HG02973 (cell line): ENCODE results near the gene JAK3.
A peak's percentile ranks its signal among the peaks of the same experiment; 100 is the strongest.
"Not testable (repeated sequence)": the region's sequence is repeated elsewhere in the genome, so short reads cannot be mapped to it uniquely, and the experiment has no call there.

Experiments
- ATAC-seq: cut with Tn5 transposase; IDR thresholded peaks from one replicate; pipeline ENCODE4 v1.9.1; 2021; ENCODE audit warnings: moderate library complexity; ENCODE audit not compliant: unreplicated experiment

The JAK3 gene

GRCh38 chr19:17778968-17779929 is 68.5 kb downstream of the JAK3 start:
- ATAC-seq = no peak

GRCh38 chr19:17778251-17778967 is 69.4 kb downstream of the JAK3 start:
- ATAC-seq = no peak

- not testable (repeated sequence) for ATAC-seq
Observed at GRCh38 chr19:17777840-17778239, 69.9 kb downstream of the JAK3 start.

DNA sequence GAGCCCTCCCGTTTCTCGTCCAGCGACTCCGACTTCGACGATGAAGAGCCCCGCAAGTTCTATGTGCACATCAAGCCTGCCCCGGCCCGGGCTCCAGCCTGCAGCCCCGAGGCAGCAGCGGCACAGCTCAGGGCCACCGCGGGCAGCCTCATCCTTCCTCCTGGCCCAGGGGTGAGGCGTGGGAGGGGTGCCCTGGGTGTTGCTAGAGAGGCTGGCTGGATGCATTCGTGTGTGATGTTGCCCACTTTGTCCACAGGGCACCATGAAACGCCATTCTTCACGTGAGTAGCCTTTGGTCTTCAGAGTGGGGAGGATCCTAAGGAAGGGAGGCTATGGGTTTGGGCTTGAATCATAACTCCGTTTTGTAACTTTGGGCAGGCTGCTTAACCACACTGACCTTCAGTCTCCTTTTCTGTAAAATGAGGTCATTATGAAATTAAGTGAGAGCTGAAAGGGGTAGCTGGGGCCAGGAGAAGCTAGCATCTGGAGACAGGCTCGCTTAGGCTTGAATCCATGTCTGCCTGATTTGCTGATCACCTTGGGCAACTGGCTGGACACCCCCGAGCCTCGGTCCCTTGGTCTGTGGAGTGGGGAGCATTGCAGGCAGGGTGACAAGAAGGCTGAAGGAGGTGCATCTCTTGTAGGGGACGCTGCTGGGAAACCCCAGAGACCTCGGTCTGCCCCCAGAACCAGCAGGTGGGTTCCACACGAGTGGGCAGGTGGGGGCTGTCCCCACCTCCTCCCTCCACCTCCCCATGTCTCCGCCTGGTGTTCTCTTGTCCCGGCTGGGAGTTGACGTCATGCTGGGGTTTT is 71.6 kb downstream of the JAK3 start:
- peak; percentile 53 for ATAC-seq

DNA sequence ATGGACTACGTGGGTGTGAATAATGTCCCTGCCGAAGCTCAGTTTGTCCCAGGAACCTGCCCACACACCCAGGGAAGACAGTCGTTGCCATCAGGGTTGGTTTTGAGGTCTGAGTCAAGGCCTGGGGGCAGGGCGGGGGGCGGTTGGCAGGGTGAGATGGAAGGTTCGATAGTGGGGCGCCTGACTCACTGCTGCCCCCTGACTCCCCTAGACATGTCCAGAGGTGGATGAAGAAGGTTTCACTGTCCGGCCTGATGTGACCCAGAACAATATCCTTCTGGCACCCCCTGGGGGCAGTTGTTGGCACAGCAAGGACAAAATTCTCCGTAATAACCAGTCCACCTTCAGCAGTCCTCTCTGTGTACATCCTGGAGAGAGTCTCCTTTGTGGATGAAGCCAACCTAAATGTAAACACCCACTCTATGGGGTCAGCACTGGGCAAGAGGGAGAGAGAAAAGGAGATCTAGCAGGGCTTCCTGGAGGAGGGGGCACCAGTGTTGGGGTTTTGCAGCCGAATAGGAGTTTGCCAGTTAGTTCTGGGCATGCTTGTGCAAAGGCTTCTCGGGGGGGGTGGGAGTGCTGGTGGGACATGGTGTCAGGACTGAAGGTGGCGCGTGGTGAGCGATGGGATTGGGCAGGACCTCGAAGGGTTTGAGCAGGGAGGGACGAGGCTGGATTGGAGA is 72.4 kb downstream of the JAK3 start:
- no peak for ATAC-seq
